HCT116 (cell line): ENCODE results near the gene CSK. TPM values are rescaled to one million over a fixed set of nuclear protein-coding genes. Genes with fewer than 3 reads are reported as not detected.

Experiments used
- ATAC-seq: fragments of 200-7000 bp; cut with Tn5 transposase; 2 replicates; pipeline ENCODE4 v1.9.1; 2020; ENCODE audit warnings: mild to moderate bottlenecking, moderate library complexity
- BruUV-seq: library from RNA; stranded (reverse); fragments of 400-500 nt; replicated peaks from 2 replicates; lab custom pipeline; 2021; lab: Mats Ljungman, UMichigan
- CTCF ChIA-PET: fragments of 300-600 bp; sonication (Branson Sonifier 250); formaldehyde crosslinking; loops from one replicate; lab custom pipeline; 2021; ENCODE audit warnings: antibody characterized with exemption; lab: Charles Lee
- POLR2A ChIA-PET: fragments of 300-600, 350-600 bp; sonication (Branson Sonifier 250); formaldehyde crosslinking; loops from one replicate; lab custom pipeline; 2021; ENCODE audit warnings: antibody characterized with exemption; lab: Charles Lee
- RAD21 ChIA-PET, 2 experiments: fragments of 300-600 bp; sonication (Branson Sonifier 250); formaldehyde crosslinking; loops; one replicate each; lab custom pipeline; 2023; ENCODE audit warnings: low total read pairs in 2 of 2; ENCODE audit not compliant: uncharacterized antibody in 2 of 2, unreplicated experiment in 2 of 2, low non-redundant PET in 1 of 2; lab: Charles Lee
- DNase-seq: peaks from one replicate; pipeline ENCODE4 v3.0.0-alpha.2; 2010; ENCODE audit warnings: low read depth, low spot score
- H2AFZ ChIP-seq: fragments of 200-600 bp; shearing (Covaris generic), sonication (generic); 2 replicates; pipeline ENCODE4 v1.6.1; 2017; ENCODE audit warnings: low read depth, mixed run types, mixed read lengths, antibody characterized with exemption, low read length; ENCODE audit not compliant: poor library complexity, severe bottlenecking
- H3K27ac ChIP-seq: 2 replicates; pipeline ENCODE4 v1.5.1; 2012; ENCODE audit warnings: low read depth, low read length
- H3K27me3 ChIP-seq: fragments of 200-600 bp; sonication (generic); 2 replicates; pipeline ENCODE4 v1.6.1; 2016; ENCODE audit warnings: mixed run types, low read length, mixed read lengths; ENCODE audit not compliant: insufficient read depth
- H3K36me3 ChIP-seq, 2 experiments: fragments of 200-500 bp in 1 of 2; fragments of 200-600 bp in 1 of 2; sonication (Bioruptor generic) in 1 of 2; sonication (generic) in 1 of 2; 2 replicates each; pipeline versions ENCODE4 v1.5.1 to v1.6.1; 2014 to 2016; ENCODE audit warnings: low read length in 2 of 2, inconsistent platforms in 1 of 2, mixed read lengths in 1 of 2, mixed run types in 1 of 2; ENCODE audit not compliant: insufficient read depth in 2 of 2, control insufficient read depth in 1 of 2
- H3K4me1 ChIP-seq, 2 experiments: fragments of 200-600 bp in 1 of 2; sonication (generic) in 1 of 2; 2 replicates each; pipeline versions ENCODE4 v1.5.1 to v1.6.1; 2012 to 2017; ENCODE audit warnings: low read length in 2 of 2, inconsistent platforms in 1 of 2, mild to moderate bottlenecking in 1 of 2, mixed read lengths in 1 of 2, mixed run types in 1 of 2, moderate library complexity in 1 of 2; ENCODE audit not compliant: insufficient read depth in 2 of 2, control insufficient read depth in 1 of 2
- H3K4me2 ChIP-seq: fragments of 200-600 bp; sonication (generic); 2 replicates; pipeline ENCODE4 v1.6.1; 2017; ENCODE audit warnings: mixed run types, low read length, mixed read lengths
- H3K4me3 ChIP-seq, 2 experiments: fragments of 200-600 bp in 1 of 2; sonication (generic) in 1 of 2; replicated peaks in 1 of 2; 2 replicates each; pipeline ENCODE4 v1.5.1; 2011 to 2016; ENCODE audit warnings: low read length in 2 of 2, control low read depth in 1 of 2, low read depth in 1 of 2, mild to moderate bottlenecking in 1 of 2, mixed read lengths in 1 of 2, mixed run types in 1 of 2
- H3K79me2 ChIP-seq: fragments of 200-600 bp; sonication (generic); 2 replicates; pipeline ENCODE4 v1.6.1; 2017; ENCODE audit warnings: mild to moderate bottlenecking, mixed run types, low read length, moderate library complexity, mixed read lengths; ENCODE audit not compliant: insufficient read depth
- H3K9ac ChIP-seq: fragments of 200-600 bp; sonication (generic); 2 replicates; pipeline ENCODE4 v1.6.1; 2016; ENCODE audit warnings: low read length, mixed read lengths
- H3K9me2 ChIP-seq: fragments of 200-600 bp; sonication (generic), shearing (Covaris generic); 2 replicates; pipeline ENCODE4 v1.6.1; 2017; ENCODE audit warnings: mixed run types, mild to moderate bottlenecking, moderate library complexity; ENCODE audit not compliant: insufficient read depth
- H3K9me3 ChIP-seq, 2 experiments: fragments of 200-500 bp in 1 of 2; fragments of 200-600 bp in 1 of 2; sonication (Bioruptor generic) in 1 of 2; sonication (generic) in 1 of 2; 2 replicates each; pipeline ENCODE4 v1.6.1; 2014 to 2017; ENCODE audit warnings: low read length in 2 of 2, mixed read lengths in 2 of 2, inconsistent platforms in 1 of 2, low read depth in 1 of 2, mild to moderate bottlenecking in 1 of 2, mixed run types in 1 of 2, moderate library complexity in 1 of 2; ENCODE audit not compliant: control insufficient read depth in 1 of 2, insufficient read depth in 1 of 2
- H4K20me1 ChIP-seq: fragments of 200-600 bp; sonication (generic), shearing (Covaris generic); 2 replicates; pipeline ENCODE4 v1.6.1; 2017; ENCODE audit warnings: mixed run types, mild to moderate bottlenecking, moderate library complexity; ENCODE audit not compliant: insufficient read depth
- ATF3 ChIP-seq: IDR thresholded peaks from 2 replicates; pipeline ENCODE4 v1.6.1; 2012
- CBX3 ChIP-seq: IDR thresholded peaks from 2 replicates; pipeline ENCODE4 v1.6.1; 2012; ENCODE audit warnings: low read depth
- CTCF ChIP-seq, 3 experiments: fragments of 200-600 bp in 1 of 3; sonication (generic) in 1 of 3; IDR thresholded peaks in 2 of 3; conservative IDR thresholded peaks in 1 of 3; 2 replicates each; pipeline ENCODE4 v1.5.1; 2012 to 2017; ENCODE audit warnings: low read depth in 2 of 3, low read length in 2 of 3, antibody characterized with exemption in 1 of 3, borderline replicate concordance in 1 of 3, control low read depth in 1 of 3, mild to moderate bottlenecking in 1 of 3, mixed read lengths in 1 of 3, mixed run types in 1 of 3, moderate library complexity in 1 of 3; ENCODE audit not compliant: insufficient read depth in 1 of 3
- EZH2 ChIP-seq: fragments of 200-600 bp; sonication (generic); IDR thresholded peaks from 2 replicates; pipeline ENCODE4 v1.6.1; 2017; ENCODE audit warnings: antibody characterized with exemption, mixed run types
- FOSL1 ChIP-seq: IDR thresholded peaks from 2 replicates; pipeline ENCODE4 v1.6.1; 2012; ENCODE audit warnings: low read depth
- JUND ChIP-seq: IDR thresholded peaks from 2 replicates; pipeline ENCODE4 v1.6.1; 2012
- SIN3A ChIP-seq: IDR thresholded peaks from 2 replicates; pipeline ENCODE4 v1.6.1; 2012; ENCODE audit warnings: low read depth
- TCF7L2 ChIP-seq: IDR thresholded peaks from 2 replicates; pipeline ENCODE4 v1.7.0; 2011; ENCODE audit warnings: borderline replicate concordance, inconsistent platforms; ENCODE audit not compliant: insufficient read depth, insufficient read length; ENCODE audit errors: extremely low read depth
- YY1 ChIP-seq: IDR thresholded peaks from 2 replicates; pipeline ENCODE4 v1.6.1; 2011; ENCODE audit warnings: low read length, low read depth, moderate library complexity, mild to moderate bottlenecking; ENCODE audit not compliant: insufficient replicate concordance; ENCODE audit errors: extremely low read depth
- ZFX ChIP-seq: fragments of 450-650 bp; IDR thresholded peaks from 2 replicates; pipeline ENCODE4 v1.6.1; 2017
- intact Hi-C: fragments of 100-400 bp; cut with micrococcal nuclease; formaldehyde crosslinking; loops from 2 replicates; pipeline ENCODE4 v1.10.0; 2022
- total RNA-seq: library from RNA; stranded (reverse); gene quantifications from one replicate; pipeline ENCODE4 v1.2.1, GENCODE V29; 2021; ENCODE audit not compliant: unreplicated experiment

Gene CSK
- total RNA-seq, 1 experiment from 2014 or later = 72.2 TPM

- intact Hi-C loops = no loop called here
- no peak overlapping the region for H2AFZ ChIP-seq
- no peaks in the 10 kb centered on the region; a peak in 1 of 4 replicates for H3K36me3 ChIP-seq
- no peak overlapping the region for H3K9ac ChIP-seq
- RAD21 ChIA-PET = no interaction called here
- CTCF ChIA-PET = interaction anchor here (1.9 kb wide), 1 partner anchor 21 kb away, joined by 5 read pairs; no protein-coding TSS in a partner anchor
- BruUV-seq = no TSS peak
- ATAC-seq (no peak), DNase-seq (no peak)
- no peak for TF ChIP-seq TCF7L2
- no peak for TF ChIP-seq CBX3
- no peak for TF ChIP-seq ATF3
- no peak for TF ChIP-seq CTCF (IDR thresholded peaks at IDR 0.05 in 2 of 3, conservative IDR thresholded peaks at IDR 0.05 in 1 of 3; ENCODE audit: borderline replicate concordance in 1 of 3, insufficient read depth in 1 of 3, low read depth in 2 of 3, low read length in 2 of 3)
- no peak for TF ChIP-seq FOSL1
- no peak for TF ChIP-seq YY1
- TF ChIP-seq JUND = no peak
- no peak for TF ChIP-seq ZFX
- no peak for TF ChIP-seq SIN3A
- no peak for TF ChIP-seq EZH2
- no peak overlapping the region for H3K4me2 ChIP-seq
- H3K4me3 ChIP-seq = no peak overlapping the region
- POLR2A ChIA-PET = no interaction called here
- no peaks in the 10 kb centered on the region for H3K9me2 ChIP-seq
- no peaks in the 10 kb centered on the region for H3K27me3 ChIP-seq
- H3K27ac ChIP-seq = no peak overlapping the region
- peaks cover 12% of the 10 kb centered on the region; the same call in 1 of the 2 replicates for H4K20me1 ChIP-seq
- H3K9me3 ChIP-seq = no peaks in the 10 kb centered on the region
- H3K4me1 ChIP-seq = peaks cover 11 to 22% of the 10 kb centered on the region in 2 experiments
- H3K79me2 ChIP-seq = peaks cover 64% of the 10 kb centered on the region
These were observed 10.5 kb downstream of the CSK start for GRCh38 chr15:74792227-74793016.
